ENCODE results near the gene HMCN1.

DNA sequence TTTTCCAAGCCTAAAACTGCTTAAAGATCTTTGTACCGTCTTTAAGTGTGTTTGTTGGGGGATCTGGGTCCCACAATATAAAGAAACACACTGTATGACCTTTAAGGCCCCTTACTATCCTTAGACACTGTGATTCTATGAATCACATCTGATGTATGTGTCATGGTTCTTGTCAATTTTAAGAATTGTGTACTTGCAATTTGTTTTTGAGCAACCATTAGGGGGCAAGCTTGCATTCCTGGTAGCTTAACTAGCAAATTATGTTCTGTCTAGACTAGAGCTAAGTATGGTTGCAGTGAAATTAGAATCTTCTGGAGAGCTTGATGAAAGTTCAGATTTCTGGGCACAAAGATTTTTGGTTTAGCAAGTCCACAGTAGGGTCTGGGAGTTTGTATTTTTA lies 421.4 kb downstream of the HMCN1 start:
- TF ChIP-seq ZC3H10 (CRISPR knock-in tag; IDR thresholded peaks at IDR 0.05), result no peak
- TF ChIP-seq, protein P1, sequence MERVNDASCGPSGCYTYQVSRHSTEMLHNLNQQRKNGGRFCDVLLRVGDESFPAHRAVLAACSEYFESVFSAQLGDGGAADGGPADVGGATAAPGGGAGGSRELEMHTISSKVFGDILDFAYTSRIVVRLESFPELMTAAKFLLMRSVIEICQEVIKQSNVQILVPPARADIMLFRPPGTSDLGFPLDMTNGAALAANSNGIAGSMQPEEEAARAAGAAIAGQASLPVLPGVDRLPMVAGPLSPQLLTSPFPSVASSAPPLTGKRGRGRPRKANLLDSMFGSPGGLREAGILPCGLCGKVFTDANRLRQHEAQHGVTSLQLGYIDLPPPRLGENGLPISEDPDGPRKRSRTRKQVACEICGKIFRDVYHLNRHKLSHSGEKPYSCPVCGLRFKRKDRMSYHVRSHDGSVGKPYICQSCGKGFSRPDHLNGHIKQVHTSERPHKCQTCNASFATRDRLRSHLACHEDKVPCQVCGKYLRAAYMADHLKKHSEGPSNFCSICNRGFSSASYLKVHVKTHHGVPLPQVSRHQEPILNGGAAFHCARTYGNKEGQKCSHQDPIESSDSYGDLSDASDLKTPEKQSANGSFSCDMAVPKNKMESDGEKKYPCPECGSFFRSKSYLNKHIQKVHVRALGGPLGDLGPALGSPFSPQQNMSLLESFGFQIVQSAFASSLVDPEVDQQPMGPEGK (CRISPR knock-in tag; IDR thresholded peaks at IDR 0.05; ENCODE audit: borderline replicate concordance), result no peak
- no peak for TF ChIP-seq ZFP30 (CRISPR knock-in tag; IDR thresholded peaks at IDR 0.05)
- TF ChIP-seq RARB (CRISPR knock-in tag; IDR thresholded peaks at IDR 0.05), result no peak
- no peak for TF ChIP-seq ZNF565 (CRISPR knock-in tag; conservative IDR thresholded peaks at IDR 0.05; ENCODE audit: low read depth)
- no peak for TF ChIP-seq TCF4 (CRISPR knock-in tag; IDR thresholded peaks at IDR 0.05; ENCODE audit: borderline replicate concordance)
- no peak for TF ChIP-seq SNAI2 (CRISPR knock-in tag; IDR thresholded peaks at IDR 0.05)
- TF ChIP-seq ZFP3 (CRISPR knock-in tag; IDR thresholded peaks at IDR 0.05), result no peak
